Heart left ventricle (tissue), 16 donors: ENCODE data around the gene RXRA. TPM values are rescaled to one million over a fixed set of nuclear protein-coding genes. Genes with fewer than 3 reads are reported as not detected.
A peak's percentile ranks its signal among the peaks of the same experiment; 100 is the strongest.

Experiments used
- ATAC-seq, 4 donors: fragments of 200-7000 bp; cut with Tn5 transposase; one replicate each; pipeline ENCODE4 v1.9.1; 2020 to 2022; ENCODE audit warnings: moderate library complexity in 4 of 4, mild to moderate bottlenecking in 3 of 4, moderate number of reproducible peaks in 1 of 4
- DNase-seq, 5 donors: peaks; one replicate each; pipeline ENCODE4 v3.0.0-alpha.2; 2020
- H3K27ac ChIP-seq, 12 donors: fragments of 200-600 bp; sonication (generic) in 4 of 12; one replicate each; pipeline versions ENCODE4 v1.5.0 to v1.8.0; 2016 to 2022; ENCODE audit warnings: mild to moderate bottlenecking in 2 of 12
- H3K27me3 ChIP-seq, 9 donors: fragments of 200-600 bp; sonication (generic) in 2 of 9; one replicate each; pipeline versions ENCODE4 v1.5.1 to v1.8.0; 2016 to 2022; ENCODE audit warnings: mild to moderate bottlenecking in 3 of 9
- H3K36me3 ChIP-seq, 9 donors: fragments of 200-600 bp; sonication (generic) in 2 of 9; one replicate each; pipeline versions ENCODE4 v1.5.0 to v1.8.0; 2018 to 2022; ENCODE audit warnings: mild to moderate bottlenecking in 2 of 9
- H3K4me1 ChIP-seq, 12 donors: fragments of 200-600 bp; sonication (generic) in 4 of 12; one replicate each; pipeline versions ENCODE4 v1.5.0 to v1.8.0; 2016 to 2022; ENCODE audit warnings: mild to moderate bottlenecking in 3 of 12
- H3K4me3 ChIP-seq, 12 donors: fragments of 200-600 bp; sonication (generic) in 4 of 12; one replicate each; pipeline versions ENCODE4 v1.5.0 to v1.8.0; 2017 to 2022; ENCODE audit warnings: mild to moderate bottlenecking in 9 of 12, moderate library complexity in 4 of 12
- H3K9me3 ChIP-seq, 12 donors: fragments of 200-600 bp; sonication (generic) in 4 of 12; one replicate each; pipeline versions ENCODE4 v1.5.0 to v1.8.0; 2016 to 2022; ENCODE audit warnings: mild to moderate bottlenecking in 1 of 12
- CTCF ChIP-seq, 12 donors: fragments of 200-600 bp; sonication (generic) in 4 of 12; IDR thresholded peaks; one replicate each; pipeline versions ENCODE4 v1.5.0 to v1.8.0; 2018 to 2022; ENCODE audit warnings: antibody characterized with exemption in 12 of 12, mild to moderate bottlenecking in 5 of 12
- POLR2A ChIP-seq, 2 donors: fragments of 450-650 bp; IDR thresholded peaks; one replicate each; pipeline ENCODE4 v1.6.1; 2017; ENCODE audit warnings: antibody characterized with exemption in 2 of 2, mild to moderate bottlenecking in 2 of 2, moderate library complexity in 2 of 2
- WGBS, 4 donors: extraction: QIAGEN DNeasy Blood & Tissue Kit in 2 of 4; methylation state at CpG; one replicate each; pipeline versions ENCODE4 v1.1.5 to v1.1.7; 2013 to 2018; 5-methylcytosine and 5-hydroxymethylcytosine counted together
- intact Hi-C, 10 donors: fragments of 100-400 bp; cut with DNase I; formaldehyde crosslinking; loops; one replicate each; pipeline versions ENCODE4 v1.11.1 to v1.14.2; 2022
- polyA plus RNA-seq, 2 donors: library from polyadenylated mRNA; stranded (reverse); fragments of 200-250 nt; gene quantifications; one replicate each; pipeline ENCODE4 v1.2.3, GENCODE V29; 2013
- total RNA-seq, 9 donors: library from RNA; depleted of rRNA in 2 of 9; stranded (reverse); fragments of >200 nt in 2 of 9; fragmentation: NEBNext Ultra II Directional in 3 of 9; extraction: Animal tissue kit (Norgen Biotek cat#: 25700) in 3 of 9; gene quantifications; one replicate each; pipeline versions ENCODE4 v1.1.0 to v1.2.4, GENCODE V29; 2016 to 2023
- donor health status: ischemic (EF 13 %, LVEDD 7.1; RV severe dilation, severe dysfunction).
- donor health status: healthy with polysubstance abuse.
- donor health status: DM: no; HTN: yes; CAD: no.
- donor health status: DM: no; HTN: no; CAD: no.
- donor health status: ischemic (EF 25% LVEDD 6.9; RV normal size, moderate dysfunction).
- donor health status: ischemic (EF 25% LVEDD 5.7; RV mildly dilated, moderate dysfunction).
- donor health status: healthy.
- donor health status: DM: yes; HTN: yes; CAD: no.
- donor health status: ischemic (EF 35%, LVEDD 5.7; RV mildly dilated, moderate dysfunction).
- donor health status: nonischemic (EF 11% LVEDD 7.7; RV severe dilation, severe dysfunction).
- donor health status: DM: yes; HTN: yes; CAD: no.
- donor health status: PGD.
- donor health status: ischemic (EF 29% LVEDD 5.4; RV normal size, mild dysfunction).
- donor health status: nonischemic (EF 23%, LVEDD 6.1; RV moderate dilation, normal function).

RXRA gene
- total and polyA plus RNA-seq, 11 donors = 45.5 to 87.9 (median 54.9) TPM

GRCh38 chr9:134313470-134313869 lies 12.8 kb upstream of the RXRA start:
- peaks cover 0 to 27% (median 0%) of the 10 kb centered on the region in 12 donors for H3K9me3 ChIP-seq
- no peak overlapping the region for H3K4me3 ChIP-seq
- DNase-seq (peak in 2 of 5 donors; percentile 18 to 33), ATAC-seq (no peak)
- no peaks in the 10 kb centered on the region for H3K27me3 ChIP-seq
- no peaks in the 10 kb centered on the region for H3K36me3 ChIP-seq
- no peak for TF ChIP-seq CTCF (IDR thresholded peaks at IDR 0.05)
- TF ChIP-seq POLR2A (IDR thresholded peaks at IDR 0.05) = no peak
- 94 to 100% (median 97%) methylated on average over 2 of the region's 2 CpGs for WGBS, 4 donors
- intact Hi-C loops = no loop called here
- H3K4me1 ChIP-seq = peaks cover 0 to 19% (median 11%) of the 10 kb centered on the region in 12 donors
- no peak overlapping the region for H3K27ac ChIP-seq

- peaks cover 0 to 19% (median 11%) of the 10 kb centered on the region in 12 donors for H3K4me1 ChIP-seq
- H3K9me3 ChIP-seq = peaks cover 0 to 27% (median 0%) of the 10 kb centered on the region in 12 donors
- no peak overlapping the region for H3K4me3 ChIP-seq
- no peaks in the 10 kb centered on the region for H3K36me3 ChIP-seq
- H3K27me3 ChIP-seq = no peaks in the 10 kb centered on the region
- H3K27ac ChIP-seq = no peak overlapping the region
- ATAC-seq (peak in 1 of 4 donors; percentile 24), DNase-seq (peak in 3 of 5 donors; percentile 28 to 60 (median 29))
- intact Hi-C loops = no loop called here
- WGBS, 4 donors = 92 to 93% (median 92%) methylated on average over 18 to 20 of the region's 20 CpGs
- TF ChIP-seq CTCF (IDR thresholded peaks at IDR 0.05) (no peak), POLR2A (IDR thresholded peaks at IDR 0.05) (no peak)
Measured at GRCh38 chr9:134314039-134314949, 12.0 kb upstream of the RXRA start.

- no peak overlapping the region for H3K4me3 ChIP-seq
- peaks cover 0 to 19% (median 11%) of the 10 kb centered on the region in 12 donors for H3K4me1 ChIP-seq
- H3K9me3 ChIP-seq = peaks cover 0 to 27% (median 0%) of the 10 kb centered on the region in 12 donors
- intact Hi-C loops = no loop called here
- WGBS, 4 donors = 81 to 93% (median 89%) methylated on average over 23 to 26 of the region's 26 CpGs
- DNase-seq = peak in 3 of 5 donors; percentile 19 to 55 (median 23)
- TF ChIP-seq CTCF (IDR thresholded peaks at IDR 0.05) (no peak), POLR2A (IDR thresholded peaks at IDR 0.05) (no peak)
- no peaks in the 10 kb centered on the region for H3K36me3 ChIP-seq
- ATAC-seq = no peak
- H3K27ac ChIP-seq = no peak overlapping the region
- no peaks in the 10 kb centered on the region for H3K27me3 ChIP-seq
Measured at GRCh38 chr9:134314950-134315715, 11.1 kb upstream of the RXRA start.
